GM13977 (cell line): ENCODE results near the gene OSBP2.

ENCODE experiments used
- DNase-seq: peaks from one replicate; pipeline ENCODE4 v3.0.0; 2012; ENCODE audit warnings: low spot score
- in situ Hi-C: fragments of 300-500 bp; cut with MboI; formaldehyde crosslinking; loops from one replicate; pipeline ENCODE4 v1.12.0; 2022; ENCODE audit warnings: low sequenced_read_pairs, low pct_unique_long_range_greater_than_20kb, mixed read lengths, inconsistent platforms; ENCODE audit not compliant: unreplicated experiment
- TF ChIP-seq, protein P1 (sequence below): IDR thresholded peaks from 2 replicates; pipeline ENCODE4 v1.5.1; 2012; ENCODE audit warnings: mild to moderate bottlenecking, control low read depth; ENCODE audit not compliant: insufficient read depth; ENCODE audit errors: extremely low read depth, missing control alignments

The OSBP2 gene

DNA sequence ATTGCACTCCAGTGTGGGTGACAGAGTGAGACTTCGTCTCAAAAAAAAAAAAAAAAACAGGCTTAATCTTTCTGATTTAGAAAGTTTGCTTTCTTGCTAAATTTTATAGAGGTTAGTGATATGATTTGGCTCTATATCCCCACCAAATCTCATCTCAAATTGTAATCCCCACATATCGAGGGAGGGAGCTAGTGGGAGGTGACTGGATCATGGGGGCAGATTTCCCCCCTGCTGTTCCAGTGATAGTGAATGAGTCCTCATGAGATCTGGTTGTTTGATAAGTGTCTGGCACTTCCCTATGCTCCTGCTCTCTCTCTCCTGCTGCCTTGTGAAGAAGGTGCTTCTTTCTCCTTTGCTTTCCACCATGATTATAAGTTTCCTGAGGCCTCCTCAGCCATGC is 90.9 kb downstream of the OSBP2 start:
- no peak for DNase-seq
- in situ Hi-C loops, result no loop called here
- TF ChIP-seq, protein P1, sequence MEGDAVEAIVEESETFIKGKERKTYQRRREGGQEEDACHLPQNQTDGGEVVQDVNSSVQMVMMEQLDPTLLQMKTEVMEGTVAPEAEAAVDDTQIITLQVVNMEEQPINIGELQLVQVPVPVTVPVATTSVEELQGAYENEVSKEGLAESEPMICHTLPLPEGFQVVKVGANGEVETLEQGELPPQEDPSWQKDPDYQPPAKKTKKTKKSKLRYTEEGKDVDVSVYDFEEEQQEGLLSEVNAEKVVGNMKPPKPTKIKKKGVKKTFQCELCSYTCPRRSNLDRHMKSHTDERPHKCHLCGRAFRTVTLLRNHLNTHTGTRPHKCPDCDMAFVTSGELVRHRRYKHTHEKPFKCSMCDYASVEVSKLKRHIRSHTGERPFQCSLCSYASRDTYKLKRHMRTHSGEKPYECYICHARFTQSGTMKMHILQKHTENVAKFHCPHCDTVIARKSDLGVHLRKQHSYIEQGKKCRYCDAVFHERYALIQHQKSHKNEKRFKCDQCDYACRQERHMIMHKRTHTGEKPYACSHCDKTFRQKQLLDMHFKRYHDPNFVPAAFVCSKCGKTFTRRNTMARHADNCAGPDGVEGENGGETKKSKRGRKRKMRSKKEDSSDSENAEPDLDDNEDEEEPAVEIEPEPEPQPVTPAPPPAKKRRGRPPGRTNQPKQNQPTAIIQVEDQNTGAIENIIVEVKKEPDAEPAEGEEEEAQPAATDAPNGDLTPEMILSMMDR, result no peak

DNA sequence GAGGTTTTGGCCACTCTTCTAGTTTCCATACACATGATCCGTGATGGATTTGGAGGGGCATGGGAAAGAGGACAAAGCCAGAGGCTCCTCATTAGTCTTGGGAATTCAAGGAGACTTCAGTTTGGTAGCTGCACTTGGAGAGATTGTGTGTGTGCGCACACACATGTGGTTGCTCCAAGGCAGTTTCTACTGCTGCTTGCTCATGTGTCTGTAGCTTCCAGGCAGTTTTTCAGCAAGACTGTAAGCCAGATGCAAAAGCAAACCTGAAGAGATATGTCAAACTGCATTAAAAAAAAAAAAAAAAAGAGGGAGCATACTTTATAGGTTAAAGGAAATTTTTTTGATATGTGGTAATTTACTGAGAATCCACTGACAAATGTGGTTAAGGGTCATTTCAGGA is 95.7 kb downstream of the OSBP2 start:
- TF ChIP-seq, protein P1, result no peak
- in situ Hi-C loops, result no loop called here
- no peak for DNase-seq

DNA sequence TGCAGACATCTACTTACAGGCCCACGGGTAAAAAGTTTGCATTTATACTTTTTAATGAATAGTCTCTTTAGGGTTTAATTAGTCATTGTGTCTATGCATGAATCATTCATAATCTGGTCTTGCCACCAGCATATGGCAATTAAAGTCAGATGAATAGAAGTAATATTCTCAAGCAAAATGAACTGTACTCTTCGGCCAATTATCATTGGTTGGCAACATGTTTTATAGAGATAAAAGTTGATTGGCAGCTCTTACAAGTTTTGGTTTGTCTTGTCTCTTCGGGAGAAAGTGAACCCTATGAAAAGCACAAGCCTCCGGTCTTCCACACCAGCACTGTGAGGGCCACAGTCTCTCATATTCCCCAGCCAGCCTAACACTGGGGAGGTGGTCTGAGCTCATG is 97.8 kb downstream of the OSBP2 start:
- DNase-seq, result no peak
- in situ Hi-C loops, result no loop called here
- TF ChIP-seq, protein P1, result no peak

DNA sequence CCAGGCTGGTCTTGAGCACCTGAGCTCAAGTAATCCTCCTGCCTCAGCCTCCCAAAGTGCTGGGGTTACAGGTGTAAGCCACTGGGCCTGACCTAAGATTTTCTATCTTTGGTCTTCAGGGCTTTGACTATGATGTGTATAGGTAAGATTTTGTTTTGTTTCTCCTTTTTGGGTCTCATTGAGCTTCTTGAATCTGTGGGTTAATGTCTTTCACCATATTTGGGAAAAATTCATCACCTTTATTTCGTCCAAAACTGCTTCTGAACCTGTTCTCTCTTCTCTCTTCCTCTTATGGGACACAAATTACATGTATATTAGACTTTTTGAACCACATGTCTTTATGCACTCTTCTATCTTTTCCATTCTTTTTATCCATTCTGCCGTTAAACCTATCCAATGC is 100.4 kb downstream of the OSBP2 start:
- in situ Hi-C loops, result no loop called here

GRCh38 chr22:30801695-30802094 is 107.0 kb downstream of the OSBP2 start:
- DNase-seq, result no peak
- TF ChIP-seq, protein P1, result no peak
- in situ Hi-C loops, result no loop called here

More for the DNA sequence above, 100.4 kb downstream of the OSBP2 start:
- no peak for DNase-seq
- TF ChIP-seq, protein P1, result no peak

GRCh38 chr22:30802202-30803166 is 107.8 kb downstream of the OSBP2 start:
- TF ChIP-seq, protein P1, result no peak
- peak; percentile 85 for DNase-seq
- in situ Hi-C loops, result no loop called here

DNA sequence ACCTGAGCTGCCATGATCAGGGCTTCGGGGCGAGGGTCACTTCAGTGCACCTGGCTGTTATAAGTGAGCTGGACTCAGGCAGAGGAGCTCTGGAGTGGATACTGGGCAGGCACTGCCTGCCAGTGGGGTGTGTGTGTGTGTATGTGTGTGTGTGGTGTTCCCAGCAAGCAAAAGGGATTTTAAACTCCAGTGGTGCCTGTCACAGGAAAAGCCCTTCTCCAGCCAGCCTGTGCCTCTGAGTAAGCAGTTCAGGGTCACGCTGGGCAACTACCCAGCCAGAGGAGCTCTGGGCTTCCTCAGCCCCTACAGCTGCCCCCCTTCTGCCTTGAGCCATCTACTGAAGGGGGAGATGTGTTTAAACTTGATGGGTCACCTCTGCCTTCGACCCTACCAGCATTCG is 109.0 kb downstream of the OSBP2 start:
- TF ChIP-seq, protein P1, result no peak
- in situ Hi-C loops, result no loop called here
- DNase-seq, result no peak
